Measurements from ENCODE around the gene NKD2.

GRCh38 chr5:1033606-1034420, 25.2 kb downstream of the NKD2 start:
- TF ChIP-seq CTCF (IDR thresholded peaks at IDR 0.05) = no peak
- no peak for TF ChIP-seq POLR2A (IDR thresholded peaks at IDR 0.05)
